ENCODE measurements around the gene GOLT1B. TPM values are rescaled to one million over a fixed set of nuclear protein-coding genes. Genes with fewer than 3 reads are reported as not detected.

GOLT1B gene
- total and polyA plus RNA-seq, 2 of the 8 experiments (the other 6 are each of a cell fraction or from before 2014, with no cell fraction given): 18.3 to 38.3 TPM

DNA sequence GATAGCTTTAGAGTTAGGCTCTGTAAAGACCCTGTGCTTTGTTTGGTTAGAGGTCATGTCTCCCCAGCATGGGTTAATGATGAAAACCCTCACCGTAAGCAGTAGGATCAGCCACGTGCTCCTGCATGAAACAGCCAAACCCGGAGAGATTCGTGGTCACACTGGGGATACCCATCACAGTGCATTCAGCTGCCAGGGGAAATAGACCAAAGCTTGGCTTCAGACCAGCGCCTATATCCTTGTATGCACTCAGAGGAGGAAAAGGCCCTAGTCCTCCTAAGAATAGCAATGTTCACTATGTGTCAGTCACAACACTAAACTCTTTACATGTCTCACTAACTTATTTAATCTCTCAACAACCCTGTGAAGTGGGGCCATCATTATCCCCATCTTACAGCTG, 40.8 kb downstream of the GOLT1B start:
- Histone ChIP-seq H3K4me3 (ENCODE audit: extremely low read depth in 1 of 4, insufficient read depth in 2 of 4, low read depth in 3 of 4, low read length in 4 of 4) (no peak overlapping the region), H2BK15ac (ENCODE audit: low read length) (no peak overlapping the region), H3K14ac (ENCODE audit: insufficient read length) (no peak overlapping the region), H2BK20ac (ENCODE audit: low read length) (no peak overlapping the region), H2BK5ac (ENCODE audit: low read depth, low read length) (no peak overlapping the region), H3K9me3 (ENCODE audit: insufficient read depth in 2 of 2, low read depth in 1 of 2, low read length in 1 of 2) (no peaks in the 10 kb centered on the region), H3K56ac (replicated peaks; ENCODE audit: insufficient read length, low read depth, low read length) (no peak overlapping the region), H3K79me1 (ENCODE audit: low read depth, low read length) (no peaks in the 10 kb centered on the region; the same call in 1 of the 2 replicates), H4K20me1 (replicated peaks in 1 of 2; ENCODE audit: control insufficient read depth in 1 of 2, insufficient read depth in 2 of 2, low read length in 2 of 2) (no peaks in the 10 kb centered on the region), H4K8ac (ENCODE audit: extremely low read depth, insufficient read depth, low read length) (no peak overlapping the region), H3K23me2 (ENCODE audit: low read depth, low read length) (no peaks in the 10 kb centered on the region; the same call in 1 of the 2 replicates), H4K91ac (replicated peaks; ENCODE audit: insufficient read length, low read length) (no peak overlapping the region), H3K27ac (ENCODE audit: low read depth, low read length) (no peak overlapping the region), H3K4me1 (replicated peaks in 1 of 4; ENCODE audit: control insufficient read depth in 3 of 4, insufficient read depth in 4 of 4, low read length in 3 of 4) (no peaks in the 10 kb centered on the region), H4K5ac (ENCODE audit: insufficient read length, low read depth, low read length) (no peak overlapping the region), H2BK12ac (ENCODE audit: low read depth, low read length) (no peak overlapping the region), H2BK120ac (replicated peaks; ENCODE audit: low read depth, low read length) (no peak overlapping the region), H3K18ac (ENCODE audit: extremely low read depth, low read length) (no peak overlapping the region), H3K9ac (replicated peaks in 1 of 4; ENCODE audit: extremely low read depth in 1 of 4, low read depth in 3 of 4, low read length in 3 of 4) (no peak overlapping the region), H3K23ac (ENCODE audit: insufficient read length) (no peak overlapping the region), H3K4ac (replicated peaks; ENCODE audit: insufficient read length, low read depth, low read length) (no peak overlapping the region), H3K27me3 (replicated peaks in 1 of 4; ENCODE audit: control insufficient read depth in 3 of 4, extremely low read depth in 1 of 4, insufficient read depth in 3 of 4, low read length in 3 of 4) (no peaks in the 10 kb centered on the region), H2AFZ (ENCODE audit: low read length) (no peak overlapping the region), H3K79me2 (ENCODE audit: control insufficient read depth in 1 of 2, insufficient read depth in 2 of 2, low read length in 2 of 2) (no peaks in the 10 kb centered on the region), H3K36me3 (ENCODE audit: control insufficient read depth in 2 of 4, insufficient read depth in 4 of 4, low read length in 3 of 4) (no peaks in the 10 kb centered on the region), H2AK5ac (ENCODE audit: low read depth, low read length) (no peak overlapping the region), H3K4me2 (ENCODE audit: insufficient read depth in 1 of 2, low read depth in 2 of 2, low read length in 2 of 2) (no peak overlapping the region)
- POLR2A ChIA-PET (ENCODE audit: partially characterized antibody): interaction anchor here (0.9 to 1.5 kb wide), 3 partner anchors 15 to 102 kb away, joined by 3 to 4 read pairs (median 3); no protein-coding TSS in a partner anchor
- CTCF ChIA-PET (ENCODE audit: partially characterized antibody): interaction anchor here (2.2 kb wide), 1 partner anchor 10 kb away, joined by 7 read pairs; no protein-coding TSS in a partner anchor
- 82% methylated on average over 5 of the region's 5 CpGs; no CpG with 5 or more reads in 1 of the 2 experiments for WGBS, 2 experiments (ENCODE audit: extremely low coverage in 1 of 2, insufficient coverage in 1 of 2, insufficient read length in 1 of 2, insufficient replicate concordance in 2 of 2, low coverage in 1 of 2, low lambda C conversion rate in 2 of 2, missing lambda C conversion rate in 1 of 2)
- FAIRE-seq (no peak), DNase-seq (ENCODE audit: low read depth in 1 of 2, low spot score in 2 of 2) (no peak)
- TF ChIP-seq CEBPB (IDR thresholded peaks at IDR 0.05; ENCODE audit: low read depth, low read length): no peak

All from H1 (cell line).